K562 (cell line): Measurements from ENCODE around the gene TEX54. TPM values are rescaled to one million over a fixed set of nuclear protein-coding genes. Genes with fewer than 3 reads are reported as not detected.

Experiments
- HOXB6 ChIP-seq: fragments of 250-450 bp; sonication (Bioruptor Pico); IDR thresholded peaks from 2 replicates; pipeline ENCODE4 v1.5.1; 2022; ENCODE audit warnings: mild to moderate bottlenecking, borderline replicate concordance
- IRF1 ChIP-seq: sonication (generic); formaldehyde crosslinking; IDR thresholded peaks from 2 replicates; pipeline ENCODE4 v1.8.0; 2022; ENCODE audit warnings: missing genetic modification reagents, mild to moderate bottlenecking, borderline replicate concordance
- MCM2 ChIP-seq: fragments of 450-650 bp; IDR thresholded peaks from 2 replicates; pipeline ENCODE4 v1.6.1; 2017; ENCODE audit warnings: low read depth, mild to moderate bottlenecking
- MED1 ChIP-seq: sonication (generic); formaldehyde crosslinking; IDR thresholded peaks from 2 replicates; pipeline ENCODE4 v1.8.1; 2023; ENCODE audit warnings: missing genetic modification reagents, borderline replicate concordance
- MIER1 ChIP-seq: fragments of 450-650 bp; IDR thresholded peaks from 2 replicates; pipeline ENCODE4 v1.6.1; 2016; ENCODE audit warnings: antibody characterized with exemption, mild to moderate bottlenecking, low read depth
- SPI1 ChIP-seq: IDR thresholded peaks from 2 replicates; pipeline ENCODE4 v1.6.1; 2011; ENCODE audit warnings: low read depth, low read length, control low read depth, borderline replicate concordance
- SREBF2 ChIP-seq: sonication (generic); formaldehyde crosslinking; IDR thresholded peaks from 2 replicates; pipeline ENCODE4 v1.4.0; 2020; ENCODE audit warnings: mild to moderate bottlenecking, missing genetic modification reagents
- ZBTB43 ChIP-seq: sonication (generic); formaldehyde crosslinking; IDR thresholded peaks from 2 replicates; pipeline ENCODE4 v1.8.0; 2023; ENCODE audit warnings: mild to moderate bottlenecking, missing genetic modification reagents
- ZNF124 ChIP-seq: sonication (generic); formaldehyde crosslinking; IDR thresholded peaks from 2 replicates; pipeline ENCODE4 v1.8.1; 2022; ENCODE audit warnings: missing genetic modification reagents
- ZNF263 ChIP-seq: sonication (generic); formaldehyde crosslinking; IDR thresholded peaks from 2 replicates; pipeline ENCODE4 v1.8.0; 2022; ENCODE audit warnings: mild to moderate bottlenecking, missing genetic modification reagents, borderline replicate concordance
- ZNF318 ChIP-seq, 2 experiments: fragments of 450-650 bp; IDR thresholded peaks; 2 replicates each; pipeline ENCODE4 v1.6.1; 2016; ENCODE audit warnings: mild to moderate bottlenecking in 2 of 2, borderline replicate concordance in 1 of 2, low read depth in 1 of 2, moderate library complexity in 1 of 2
- polyA plus RNA-seq, 8 experiments: library from polyadenylated mRNA; depleted of rRNA in 4 of 8; stranded (reverse) in 5 of 8; unstranded in 3 of 8; fragments of >200 nt; fragmentation: Nextera tagmentation in 2 of 8; fragmentation: Illumina TruSeq in 1 of 8; extraction: Ambion mirVana in 2 of 8; extraction: Trizol in 1 of 8; gene quantifications; 2 replicates each; pipeline versions ENCODE4 v1.2.1 to v1.2.3, GENCODE V29; 2011 to 2014; ENCODE audit warnings: inconsistent platforms in 1 of 8, missing spikeins in 1 of 8
- total RNA-seq, 7 experiments: library from RNA; depleted of rRNA in 6 of 7; stranded (reverse); fragments of >200 nt in 6 of 7; fragmentation: Illumina TruSeq in 2 of 7; extraction: Trizol in 2 of 7; gene quantifications; 2 replicates each; pipeline versions ENCODE4 v1.2.1 to v1.2.3, GENCODE V29; 2011 to 2021; ENCODE audit warnings: low replicate concordance in 1 of 7
- TF ChIP-seq, protein P1 (sequence below): fragments of 250-450 bp; sonication (Bioruptor Pico); IDR thresholded peaks from 2 replicates; pipeline ENCODE4 v1.6.1; 2021; ENCODE audit warnings: mild to moderate bottlenecking
- TF ChIP-seq, protein P2 (sequence below): IDR thresholded peaks from 2 replicates; pipeline ENCODE4 v1.6.1; 2012; ENCODE audit warnings: low read depth, low read length, improper control_type of control experiment, borderline replicate concordance

Gene TEX54
- total and polyA plus RNA-seq, 9 of the 15 experiments (the other 6 are each of a cell fraction or from before 2014, with no cell fraction given): not detected

- TF ChIP-seq MCM2 (no peak), ZNF263 (peak; percentile 54; the same call in 1 of the 2 replicates), SREBF2 (CRISPR knock-in tag) (no peak), MED1 (CRISPR knock-in tag) (no peak), MIER1 (no peak), IRF1 (CRISPR knock-in tag) (no peak), HOXB6 (CRISPR knock-in tag) (no peak), ZNF318 (IDR thresholded peaks at IDR 0.05; ENCODE audit: borderline replicate concordance in 1 of 2, low read depth in 1 of 2) (peak in 1 of 2 experiments; percentile 21; a peak in 1 of 4 replicates), ZBTB43 (CRISPR knock-in tag) (0 out of 2 replicates have a peak, but pooled peaks have one; percentile 66), ZNF124 (CRISPR knock-in tag) (no peak), SPI1 (peak; percentile 85)
- TF ChIP-seq, protein P1, sequence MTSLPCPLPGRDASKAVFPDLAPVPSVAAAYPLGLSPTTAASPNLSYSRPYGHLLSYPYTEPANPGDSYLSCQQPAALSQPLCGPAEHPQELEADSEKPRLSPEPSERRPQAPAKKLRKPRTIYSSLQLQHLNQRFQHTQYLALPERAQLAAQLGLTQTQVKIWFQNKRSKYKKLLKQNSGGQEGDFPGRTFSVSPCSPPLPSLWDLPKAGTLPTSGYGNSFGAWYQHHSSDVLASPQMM (CRISPR knock-in tag): no peak
- TF ChIP-seq, protein P2, sequence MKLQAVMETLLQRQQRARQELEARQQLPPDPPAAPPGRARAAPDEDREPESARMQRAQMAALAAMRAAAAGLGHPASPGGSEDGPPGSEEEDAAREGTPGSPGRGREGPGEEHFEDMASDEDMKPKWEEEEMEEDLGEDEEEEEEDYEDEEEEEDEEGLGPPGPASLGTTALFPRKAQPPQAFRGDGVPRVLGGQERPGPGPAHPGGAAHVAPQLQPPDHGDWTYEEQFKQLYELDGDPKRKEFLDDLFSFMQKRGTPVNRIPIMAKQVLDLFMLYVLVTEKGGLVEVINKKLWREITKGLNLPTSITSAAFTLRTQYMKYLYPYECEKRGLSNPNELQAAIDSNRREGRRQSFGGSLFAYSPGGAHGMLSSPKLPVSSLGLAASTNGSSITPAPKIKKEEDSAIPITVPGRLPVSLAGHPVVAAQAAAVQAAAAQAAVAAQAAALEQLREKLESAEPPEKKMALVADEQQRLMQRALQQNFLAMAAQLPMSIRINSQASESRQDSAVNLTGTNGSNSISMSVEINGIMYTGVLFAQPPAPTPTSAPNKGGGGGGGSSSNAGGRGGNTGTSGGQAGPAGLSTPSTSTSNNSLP: peak; percentile 52; the same call in 1 of the 2 replicates
These were observed 913 bp downstream of the TEX54 start, which contains the start of gene STX5 (continued) for GRCh38 chr11:62831520-62832335.
